Esophagus squamous epithelium (tissue), 5 donors: ENCODE data around the gene DVL1. TPM values are rescaled to one million over a fixed set of nuclear protein-coding genes. Genes with fewer than 3 reads are reported as not detected.

Experiments
- DNase-seq: peaks from one replicate; lab custom pipeline; 2025; lab: John Stamatoyannopoulos, UW
- H3K27ac ChIP-seq, 4 donors: fragments of 200-600 bp; sonication (generic); one replicate each; pipeline ENCODE4 v1.5.1; 2016 to 2019; ENCODE audit warnings: mild to moderate bottlenecking in 1 of 4
- H3K27me3 ChIP-seq, 4 donors: fragments of 200-600 bp; sonication (generic); 1 replicate in 3 of 4; 2 replicates in 1 of 4; pipeline versions ENCODE4 v1.5.1 to v1.6.0; 2017 to 2021; ENCODE audit warnings: antibody characterized with exemption in 1 of 4
- H3K36me3 ChIP-seq, 3 donors: fragments of 200-600 bp; sonication (generic); one replicate each; pipeline ENCODE4 v1.5.1; 2016 to 2019
- H3K4me1 ChIP-seq, 3 donors: fragments of 200-600 bp; sonication (generic); one replicate each; pipeline ENCODE4 v1.5.1; 2017 to 2019
- H3K4me3 ChIP-seq, 4 donors: fragments of 200-600 bp; sonication (generic); 1 replicate in 3 of 4; 2 replicates in 1 of 4; pipeline ENCODE4 v1.5.1; 2016 to 2019; ENCODE audit warnings: mild to moderate bottlenecking in 2 of 4, moderate library complexity in 1 of 4
- H3K9me3 ChIP-seq, 3 donors: fragments of 200-600 bp; sonication (generic); one replicate each; pipeline ENCODE4 v1.5.1; 2016 to 2019
- CTCF ChIP-seq, 6 experiments: fragments of 450-650 bp in 4 of 6; fragments of 200-600 bp in 2 of 6; sonication (generic) in 2 of 6; IDR thresholded peaks; one replicate each; pipeline ENCODE4 v1.5.1; 2016 to 2019; ENCODE audit warnings: antibody characterized with exemption in 6 of 6, mild to moderate bottlenecking in 4 of 6, moderate library complexity in 4 of 6
- POLR2A ChIP-seq, 4 donors: fragments of 450-650 bp; IDR thresholded peaks; one replicate each; pipeline ENCODE4 v1.6.1; 2017; ENCODE audit warnings: antibody characterized with exemption in 4 of 4, mild to moderate bottlenecking in 4 of 4, moderate library complexity in 3 of 4
- WGBS, 2 donors: methylation state at CpG; one replicate each; pipeline ENCODE4 v1.1.5; 2018; 5-methylcytosine and 5-hydroxymethylcytosine counted together
- intact Hi-C: fragments of 100-400 bp; cut with DNase I; formaldehyde crosslinking; loops from one replicate; pipeline ENCODE4 v1.15.0; 2022
- total RNA-seq, 4 donors: library from RNA; depleted of rRNA; stranded (reverse); fragments of >200 nt; gene quantifications; one replicate each; pipeline ENCODE4 v1.1.0, GENCODE V29; 2016
- donor health status: DM: yes; HTN: yes; CAD: no.

DVL1 gene
- total RNA-seq, 4 donors from 2014 or later, result 63.5 to 111 (median 88.0) TPM

GRCh38 chr1:1374589-1374928 is 25.3 kb upstream of the DVL1 start:
- peaks cover 26 to 56% (median 38%) of the 10 kb centered on the region in 3 donors for H3K4me1 ChIP-seq
- TF ChIP-seq POLR2A (IDR thresholded peaks at IDR 0.05) (no peak), CTCF (IDR thresholded peaks at IDR 0.05) (no peak)
- no peak for DNase-seq
- H3K9me3 ChIP-seq, result no peaks in the 10 kb centered on the region
- H3K27me3 ChIP-seq, result no peaks in the 10 kb centered on the region
- intact Hi-C loops, result no loop called here
- H3K27ac ChIP-seq, result peak overlapping the region; percentile 95 to 97 (median 97)
- peaks cover 0 to 20% (median 0%) of the 10 kb centered on the region in 3 donors for H3K36me3 ChIP-seq
- peak overlapping the region; percentile 85 to 100 (median 96) for H3K4me3 ChIP-seq
- WGBS, 2 donors, result no CpG with 5 or more reads among the region's 24 CpGs

DNA sequence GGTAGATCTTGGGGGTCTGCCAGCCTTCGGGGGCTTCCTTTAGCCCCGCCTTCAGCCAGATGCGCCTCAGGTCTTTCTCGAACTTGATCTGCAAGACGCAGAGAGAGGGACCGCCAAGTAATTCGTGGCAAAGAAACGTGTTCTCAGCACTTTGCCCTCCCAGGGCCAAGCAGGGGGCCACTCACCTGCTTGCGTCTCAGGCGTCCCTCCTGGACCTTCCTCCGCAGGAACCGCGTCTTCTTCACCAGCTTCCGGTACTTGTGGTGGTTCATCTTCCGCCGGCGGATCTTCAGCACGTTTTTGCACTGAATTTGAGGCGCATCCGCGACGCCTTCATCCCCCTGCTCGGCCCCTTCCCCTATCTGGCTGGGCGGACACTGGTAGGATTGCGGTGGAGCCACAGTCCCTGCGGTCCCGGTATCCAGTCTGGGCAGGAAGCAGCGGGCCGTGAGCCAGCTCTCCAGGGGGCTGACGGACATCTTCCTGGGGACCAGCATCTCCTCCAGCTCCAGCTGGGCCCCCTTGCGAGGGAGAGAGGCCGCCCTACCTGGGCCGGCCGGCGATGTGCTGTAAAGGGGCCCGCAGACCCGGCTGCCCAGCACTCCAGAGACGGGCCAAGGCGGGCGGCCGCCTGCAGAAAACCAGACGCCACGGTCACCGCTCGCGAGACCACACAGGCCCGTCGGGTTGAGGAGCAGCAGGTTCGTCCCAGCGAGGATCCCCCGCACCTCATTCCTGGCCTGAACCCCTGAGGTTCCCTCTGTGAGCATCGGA is 24.8 kb upstream of the DVL1 start:
- intact Hi-C loops, result no loop called here
- H3K9me3 ChIP-seq, result no peaks in the 10 kb centered on the region
- no peak for DNase-seq

GRCh38 chr1:1373051-1373814 is 24.0 kb upstream of the DVL1 start:
- Histone ChIP-seq H3K9me3 (no peaks in the 10 kb centered on the region), H3K27me3 (no peaks in the 10 kb centered on the region), H3K4me3 (peak overlapping the region in 2 of 4 donors; percentile 85 to 96), H3K4me1 (peaks cover 26 to 56% (median 38%) of the 10 kb centered on the region in 3 donors), H3K27ac (no peak overlapping the region), H3K36me3 (peaks cover 0 to 20% (median 0%) of the 10 kb centered on the region in 3 donors)
- intact Hi-C loops, result no loop called here
- TF ChIP-seq CTCF (IDR thresholded peaks at IDR 0.05) (no peak), POLR2A (IDR thresholded peaks at IDR 0.05) (no peak)
- WGBS, 2 donors, result 61 to 79% methylated on average over 10 to 13 of the region's 26 CpGs
- no peak for DNase-seq

More for the DNA sequence above, 24.8 kb upstream of the DVL1 start:
- Histone ChIP-seq H3K36me3 (peaks cover 0 to 20% (median 0%) of the 10 kb centered on the region in 3 donors), H3K27me3 (no peaks in the 10 kb centered on the region), H3K4me3 (peak overlapping the region; percentile 85 to 100 (median 96)), H3K4me1 (peaks cover 26 to 56% (median 38%) of the 10 kb centered on the region in 3 donors), H3K27ac (peak overlapping the region; percentile 95 to 97 (median 97))
- 20 to 63% methylated on average over 1 to 40 of the region's 52 CpGs for WGBS, 2 donors
- TF ChIP-seq CTCF (IDR thresholded peaks at IDR 0.05) (no peak), POLR2A (IDR thresholded peaks at IDR 0.05) (no peak)

DNA sequence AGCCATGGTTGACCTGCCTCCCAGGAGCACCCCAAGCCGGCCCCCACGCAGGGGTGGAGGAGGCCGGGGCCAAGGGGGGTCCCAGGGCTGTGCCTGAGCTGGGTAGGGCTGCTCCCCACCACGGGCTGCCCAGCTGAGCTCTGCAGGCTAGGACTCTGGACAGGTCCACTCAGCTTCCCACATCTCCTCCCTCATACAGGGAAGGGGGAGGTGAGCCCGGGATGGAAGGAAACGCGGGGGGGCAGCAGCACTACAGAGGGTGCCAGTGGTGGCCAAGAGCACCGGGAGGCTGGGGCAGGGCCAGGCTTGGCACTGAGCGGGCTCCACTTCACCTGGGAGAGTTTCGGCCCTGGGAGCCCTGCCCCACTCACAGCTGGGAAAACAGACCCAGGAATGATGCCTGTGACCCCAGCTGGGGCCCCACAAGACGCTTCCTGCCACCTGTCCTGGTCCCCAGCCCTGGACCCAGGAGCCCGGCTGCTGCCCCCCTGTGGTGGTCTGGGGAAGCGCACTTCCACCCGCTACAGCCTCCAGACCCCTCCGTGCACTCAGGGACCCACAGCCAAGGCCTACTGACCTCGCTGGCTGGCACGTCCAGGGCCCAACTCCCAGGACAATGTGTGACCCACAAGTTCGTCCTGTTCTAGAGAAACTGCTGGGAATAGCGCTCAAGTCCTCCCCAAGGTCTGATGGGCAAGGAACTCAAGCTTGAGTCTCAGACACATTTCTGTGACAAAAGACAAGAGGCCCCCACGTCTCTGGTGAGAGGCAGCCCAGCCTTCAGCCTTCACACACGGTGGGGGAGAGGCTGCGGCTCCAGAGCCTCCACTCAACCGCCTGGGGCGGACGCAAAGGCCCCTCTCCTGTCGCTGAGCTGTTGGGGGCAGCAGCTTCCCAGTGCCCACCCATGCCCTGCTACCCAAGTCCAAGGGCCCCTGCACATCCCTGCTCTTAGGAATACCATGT is 22.8 kb upstream of the DVL1 start:
- Histone ChIP-seq H3K36me3 (peaks cover 0 to 20% (median 0%) of the 10 kb centered on the region in 3 donors), H3K4me1 (peaks cover 26 to 54% (median 38%) of the 10 kb centered on the region in 3 donors), H3K4me3 (peak overlapping the region in 1 of 4 donors; percentile 33), H3K27me3 (no peaks in the 10 kb centered on the region), H3K9me3 (no peaks in the 10 kb centered on the region), H3K27ac (peak overlapping the region in 1 of 4 donors; percentile 14)
- DNase-seq, result no peak
- intact Hi-C loops, result no loop called here
- WGBS, 2 donors, result 25% methylated on average over 16 of the region's 26 CpGs; no CpG with 5 or more reads in 1 of the 2 donors
- TF ChIP-seq CTCF (IDR thresholded peaks at IDR 0.05) (peak; percentile 77 to 97 (median 90)), POLR2A (IDR thresholded peaks at IDR 0.05) (no peak)
